ENCODE data around the gene STYXL2. TPM values are rescaled to one million over a fixed set of nuclear protein-coding genes. Genes with fewer than 3 reads are reported as not detected.

Gene STYXL2
- total and polyA plus RNA-seq, 4 donors = 0.02 to 0.57 (median 0.09) TPM

DNA sequence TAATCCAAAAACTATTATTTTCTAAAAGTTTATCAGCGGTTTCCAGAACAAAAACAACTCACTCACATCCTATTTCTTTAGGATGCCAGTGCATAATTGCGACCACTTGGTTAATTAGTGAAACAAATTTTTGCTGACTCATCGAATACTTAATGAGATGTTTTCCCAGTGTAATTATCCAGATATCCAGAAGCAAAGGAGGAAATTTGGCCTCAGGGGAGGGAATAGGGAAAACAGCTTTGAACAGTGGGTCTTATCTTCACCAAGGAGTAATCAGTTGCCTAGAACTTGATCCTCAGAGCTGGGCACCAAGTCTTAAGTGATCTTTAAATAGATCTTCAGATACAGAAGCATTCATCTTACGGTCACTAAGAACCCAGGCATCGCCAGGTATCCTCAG is 24.3 kb downstream of the STYXL2 start:
- 72 to 87% methylated on average over 5 of the region's 5 CpGs for WGBS, 2 donors
- TF ChIP-seq, protein P1, sequence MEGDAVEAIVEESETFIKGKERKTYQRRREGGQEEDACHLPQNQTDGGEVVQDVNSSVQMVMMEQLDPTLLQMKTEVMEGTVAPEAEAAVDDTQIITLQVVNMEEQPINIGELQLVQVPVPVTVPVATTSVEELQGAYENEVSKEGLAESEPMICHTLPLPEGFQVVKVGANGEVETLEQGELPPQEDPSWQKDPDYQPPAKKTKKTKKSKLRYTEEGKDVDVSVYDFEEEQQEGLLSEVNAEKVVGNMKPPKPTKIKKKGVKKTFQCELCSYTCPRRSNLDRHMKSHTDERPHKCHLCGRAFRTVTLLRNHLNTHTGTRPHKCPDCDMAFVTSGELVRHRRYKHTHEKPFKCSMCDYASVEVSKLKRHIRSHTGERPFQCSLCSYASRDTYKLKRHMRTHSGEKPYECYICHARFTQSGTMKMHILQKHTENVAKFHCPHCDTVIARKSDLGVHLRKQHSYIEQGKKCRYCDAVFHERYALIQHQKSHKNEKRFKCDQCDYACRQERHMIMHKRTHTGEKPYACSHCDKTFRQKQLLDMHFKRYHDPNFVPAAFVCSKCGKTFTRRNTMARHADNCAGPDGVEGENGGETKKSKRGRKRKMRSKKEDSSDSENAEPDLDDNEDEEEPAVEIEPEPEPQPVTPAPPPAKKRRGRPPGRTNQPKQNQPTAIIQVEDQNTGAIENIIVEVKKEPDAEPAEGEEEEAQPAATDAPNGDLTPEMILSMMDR (IDR thresholded peaks at IDR 0.05; ENCODE audit: control extremely low read depth, extremely low read depth) = no peak

DNA sequence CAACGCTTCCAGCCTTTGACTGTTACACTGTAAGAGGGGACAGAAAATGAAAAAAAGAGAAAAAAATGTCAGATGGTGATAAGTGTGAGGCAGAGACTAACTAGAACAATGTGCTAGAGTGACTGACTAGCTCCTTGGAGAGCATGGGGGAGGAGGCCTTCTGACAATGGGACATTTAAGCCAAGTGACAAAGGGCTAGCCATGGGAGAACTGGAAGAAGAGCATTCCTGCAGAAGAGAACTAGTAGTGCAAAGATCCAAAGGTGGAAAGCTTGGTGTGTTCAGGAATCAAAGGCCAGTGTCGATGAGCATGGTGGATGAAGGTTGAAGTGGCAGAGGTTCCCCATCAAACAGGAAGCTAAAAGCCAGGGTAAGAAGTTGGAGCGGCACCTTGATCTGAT is 25.8 kb downstream of the STYXL2 start:
- Histone ChIP-seq H3K4me1 (ENCODE audit: control insufficient read depth in 5 of 5, insufficient read depth in 5 of 5, low read length in 5 of 5) (peaks cover 0 to 9% (median 6%) of the 10 kb centered on the region in 5 donors), H3K4me3 (no peak overlapping the region), H3K27me3 (ENCODE audit: control insufficient read depth in 3 of 3, insufficient read depth in 3 of 3, low read length in 2 of 3) (peaks cover 0 to 7% (median 0%) of the 10 kb centered on the region in 3 donors), H3K27ac (ENCODE audit: low read depth in 1 of 2, low read length in 1 of 2) (no peak overlapping the region), H3K36me3 (ENCODE audit: control insufficient read depth in 4 of 4, insufficient read depth in 4 of 4, low read length in 4 of 4) (no peaks in the 10 kb centered on the region), H3K9ac (ENCODE audit: insufficient read depth in 1 of 2, low read length in 2 of 2) (no peak overlapping the region), H3K9me3 (ENCODE audit: control insufficient read depth in 4 of 4, insufficient read depth in 3 of 4, low read length in 3 of 4) (no peaks in the 10 kb centered on the region)
- TF ChIP-seq, protein P1 (IDR thresholded peaks at IDR 0.05; ENCODE audit: control extremely low read depth, extremely low read depth) = no peak
- WGBS, 2 donors = 92 to 94% methylated on average over 3 of the region's 3 CpGs
- DNase-seq (no peak), ATAC-seq (ENCODE audit: insufficient read depth, low FRiP score) (no peak)

More for the DNA sequence above, 24.3 kb downstream of the STYXL2 start:
- Histone ChIP-seq H3K27ac (ENCODE audit: low read depth in 1 of 2, low read length in 1 of 2) (no peak overlapping the region), H3K9me3 (ENCODE audit: control insufficient read depth in 4 of 4, insufficient read depth in 3 of 4, low read length in 3 of 4) (no peaks in the 10 kb centered on the region), H3K36me3 (ENCODE audit: control insufficient read depth in 4 of 4, insufficient read depth in 4 of 4, low read length in 4 of 4) (no peaks in the 10 kb centered on the region), H3K27me3 (ENCODE audit: control insufficient read depth in 3 of 3, insufficient read depth in 3 of 3, low read length in 2 of 3) (peaks cover 0 to 7% (median 3%) of the 10 kb centered on the region in 3 donors), H3K4me3 (no peak overlapping the region), H3K9ac (ENCODE audit: insufficient read depth in 1 of 2, low read length in 2 of 2) (no peak overlapping the region), H3K4me1 (ENCODE audit: control insufficient read depth in 5 of 5, insufficient read depth in 5 of 5, low read length in 5 of 5) (peaks cover 0 to 9% (median 6%) of the 10 kb centered on the region in 5 donors)
- no peak for DNase-seq
- ATAC-seq (ENCODE audit: insufficient read depth, low FRiP score) = no peak

DNA sequence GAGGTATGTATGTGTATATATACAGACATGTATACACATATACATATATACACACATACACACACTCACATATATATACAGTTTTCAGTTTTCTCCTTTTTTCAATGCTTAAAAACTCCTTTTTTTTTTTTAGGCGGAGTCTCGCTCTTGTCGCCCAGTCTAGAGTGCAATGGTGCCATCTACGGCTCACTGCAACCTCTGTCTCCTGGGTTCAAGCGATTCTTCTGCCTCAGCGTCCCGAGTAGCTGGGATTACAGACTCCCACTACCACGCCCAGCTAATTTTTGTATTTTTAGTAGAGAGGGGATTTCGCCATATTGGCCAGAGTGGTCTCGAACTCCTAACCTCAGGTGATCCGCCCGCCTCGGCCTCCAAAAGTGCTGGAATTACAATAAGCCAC is 27.0 kb downstream of the STYXL2 start:
- ATAC-seq (ENCODE audit: insufficient read depth, low FRiP score) (no peak), DNase-seq (no peak)
- no peak overlapping the region for H3K4me3 ChIP-seq
- no peaks in the 10 kb centered on the region for H3K9me3 ChIP-seq (ENCODE audit: control insufficient read depth in 4 of 4, insufficient read depth in 3 of 4, low read length in 3 of 4)
- TF ChIP-seq, protein P1 (IDR thresholded peaks at IDR 0.05; ENCODE audit: control extremely low read depth, extremely low read depth) = no peak
- no peak overlapping the region for H3K27ac ChIP-seq (ENCODE audit: low read depth in 1 of 2, low read length in 1 of 2)
- no peaks in the 10 kb centered on the region for H3K36me3 ChIP-seq (ENCODE audit: control insufficient read depth in 4 of 4, insufficient read depth in 4 of 4, low read length in 4 of 4)
- no peak overlapping the region for H3K9ac ChIP-seq (ENCODE audit: insufficient read depth in 1 of 2, low read length in 2 of 2)
- peaks cover 0 to 9% (median 6%) of the 10 kb centered on the region in 5 donors for H3K4me1 ChIP-seq (ENCODE audit: control insufficient read depth in 5 of 5, insufficient read depth in 5 of 5, low read length in 5 of 5)
- peaks cover 0 to 7% (median 2%) of the 10 kb centered on the region in 3 donors for H3K27me3 ChIP-seq (ENCODE audit: control insufficient read depth in 3 of 3, insufficient read depth in 3 of 3, low read length in 2 of 3)
- 38 to 56% methylated on average over 13 of the region's 13 CpGs for WGBS, 2 donors
